ENCODE measurements around the gene NSUN2.

- TF ChIP-seq CTCF (IDR thresholded peaks at IDR 0.05) (no peak), POLR2A (IDR thresholded peaks at IDR 0.05) (no peak), POLR2AphosphoS5 (IDR thresholded peaks at IDR 0.05) (no peak)
These were observed 35.3 kb downstream of the NSUN2 start for GRCh38 chr5:6597557-6597956.

Measured in transverse colon (tissue), 4 donors.